HL-60/S4 treated with retinoic acid at 250 ng/mL for 4 days and 3 days (cell line): ENCODE data around the gene PTGR1.

Source experiments
- in situ Hi-C: fragments of 300-500 bp; cut with MboI; formaldehyde crosslinking; loops from 2 replicates; pipeline ENCODE4 v1.7.0; 2022; ENCODE audit warnings: low sequenced_read_pairs

PTGR1 gene

GRCh38 chr9:111548623-111549022, 50.8 kb downstream of the PTGR1 start:
- in situ Hi-C loops, result no loop called here

- in situ Hi-C loops, result no loop called here
Measured at GRCh38 chr9:111542497-111543254, 56.8 kb downstream of the PTGR1 start.

- in situ Hi-C loops, result no loop called here
Measured at GRCh38 chr9:111533099-111533790, 66.2 kb downstream of the PTGR1 start.

GRCh38 chr9:111531716-111532115, 67.7 kb downstream of the PTGR1 start:
- in situ Hi-C loops, result no loop called here

GRCh38 chr9:111529787-111530186, 69.7 kb downstream of the PTGR1 start:
- in situ Hi-C loops, result no loop called here

DNA sequence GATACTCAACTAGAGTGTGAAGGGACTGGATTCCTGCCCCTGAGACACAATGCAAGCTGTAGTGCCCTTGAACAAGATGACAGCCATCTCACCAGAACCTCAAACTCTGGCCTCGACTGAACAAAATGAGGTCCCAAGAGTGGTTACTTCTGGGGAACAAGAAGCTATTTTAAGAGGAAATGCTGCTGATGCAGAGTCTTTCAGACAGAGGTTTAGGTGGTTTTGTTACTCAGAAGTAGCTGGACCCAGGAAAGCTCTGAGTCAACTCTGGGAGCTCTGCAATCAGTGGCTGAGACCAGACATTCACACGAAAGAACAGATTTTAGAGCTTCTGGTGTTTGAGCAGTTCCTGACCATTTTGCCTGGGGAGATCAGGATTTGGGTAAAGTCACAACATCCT, 72.1 kb downstream of the PTGR1 start:
- in situ Hi-C loops, result no loop called here

- in situ Hi-C loops, result no loop called here
Measured at GRCh38 chr9:111525056-111525977, 74.1 kb downstream of the PTGR1 start, which contains the start of gene ZNF483. ZNF483 (plus strand) TSS chr9:111525179; CDS start chr9:111527396, 2,217 bp downstream.

DNA sequence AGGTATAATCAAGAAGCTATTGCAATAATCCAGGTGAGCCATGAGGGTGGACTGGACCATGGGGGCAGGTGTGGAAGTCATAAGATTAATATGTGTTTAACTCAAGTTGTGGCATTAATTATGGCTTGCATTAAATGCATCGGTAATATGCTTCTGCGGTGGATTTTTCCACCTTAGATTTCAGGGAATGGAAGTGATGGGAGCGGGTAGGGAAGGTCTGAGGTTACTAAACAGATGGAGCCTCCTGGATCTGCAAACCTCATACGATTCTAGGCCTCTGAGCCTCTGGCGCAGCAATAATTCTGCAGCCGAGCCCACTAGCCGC, 74.8 kb downstream of the PTGR1 start:
- in situ Hi-C loops, result no loop called here

DNA sequence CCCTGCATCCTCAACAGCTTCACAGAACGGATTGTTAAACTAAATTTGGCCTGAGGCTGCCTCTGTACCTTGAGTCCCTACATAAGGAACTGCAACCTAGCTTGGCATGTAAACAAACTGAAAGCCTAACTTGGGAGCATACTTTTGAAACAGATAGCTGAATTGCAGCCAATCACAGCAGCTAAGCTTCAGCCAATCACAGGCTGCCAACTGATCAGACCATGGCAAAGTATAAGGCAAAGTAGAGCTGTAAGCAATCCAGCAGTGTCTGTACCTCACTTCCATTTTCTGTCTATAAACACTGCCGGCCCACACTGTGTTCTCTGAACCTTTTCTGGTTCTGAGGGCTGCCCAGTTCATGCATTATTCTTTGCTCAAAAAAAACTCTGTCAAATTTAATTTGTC, 83.4 kb downstream of the PTGR1 start:
- in situ Hi-C loops, result no loop called here

DNA sequence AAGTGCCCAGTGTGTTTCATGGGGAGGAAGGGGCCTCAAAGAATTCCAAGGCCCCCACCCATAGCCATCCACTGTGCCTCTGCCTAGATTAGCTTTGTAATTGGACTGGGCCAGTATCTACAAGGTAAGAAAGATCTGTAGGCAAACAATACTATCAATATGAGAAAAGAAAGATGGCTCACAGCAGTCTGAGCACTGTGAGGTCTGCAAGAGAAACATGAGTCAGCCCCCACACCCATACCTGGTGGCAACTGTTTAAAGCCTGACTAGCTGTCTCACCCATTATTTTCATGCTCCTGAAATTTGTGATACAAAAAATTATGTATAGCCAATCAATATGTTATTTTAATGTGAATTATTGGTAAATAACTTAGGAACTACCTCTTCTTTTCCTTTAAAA, 84.5 kb downstream of the PTGR1 start:
- in situ Hi-C loops, result no loop called here
